GM19395 (cell line): ENCODE results near the gene PPP2R5C.

Experiments used
- ATAC-seq: cut with Tn5 transposase; IDR thresholded peaks from one replicate; pipeline ENCODE4 v1.9.1; 2021; ENCODE audit warnings: mild to moderate bottlenecking, moderate library complexity; ENCODE audit not compliant: unreplicated experiment

PPP2R5C gene

GRCh38 chr14:101859958-101860357 is 98.4 kb downstream of the PPP2R5C start:
- ATAC-seq: no peak

DNA sequence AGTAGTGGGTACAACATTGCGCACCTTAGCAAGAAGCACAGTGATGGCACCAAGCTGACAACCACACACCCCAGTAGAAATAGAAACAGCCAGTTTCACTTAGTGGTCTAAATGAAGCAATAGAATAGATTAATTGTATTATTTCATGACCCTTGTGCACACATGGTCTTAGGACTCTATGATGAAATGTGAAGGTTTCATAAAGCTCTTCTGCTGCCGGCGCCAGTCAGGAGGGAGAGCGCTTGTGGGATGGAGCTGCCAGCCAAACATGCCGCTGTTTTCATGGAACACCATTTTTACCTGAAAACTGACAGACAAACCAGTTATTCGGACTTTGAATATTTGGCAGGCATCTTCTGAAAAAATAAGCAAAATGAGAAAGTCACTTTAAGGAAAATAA is 100.0 kb downstream of the PPP2R5C start:
- ATAC-seq: no peak

DNA sequence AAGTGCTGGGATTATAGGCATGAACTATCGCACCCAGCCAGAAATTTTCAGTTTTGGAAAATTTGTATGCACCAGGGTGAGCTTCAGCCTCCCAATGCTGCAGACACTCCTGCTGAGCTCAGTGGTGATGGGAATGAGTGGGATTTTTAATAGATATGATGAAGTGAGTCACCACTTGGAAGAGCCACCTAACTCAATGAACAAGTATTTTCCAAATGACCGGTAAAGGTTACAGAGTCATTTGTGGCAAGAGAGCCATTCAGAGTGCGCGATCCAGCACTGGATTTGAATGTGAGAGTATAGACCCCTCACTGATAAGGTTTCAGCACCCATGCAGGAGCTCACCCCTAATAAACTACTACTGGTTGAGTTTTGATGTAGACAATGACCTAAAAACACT is 100.7 kb downstream of the PPP2R5C start:
- no peak for ATAC-seq

- ATAC-seq: no peak
These were observed 101.2 kb downstream of the PPP2R5C start for GRCh38 chr14:101862711-101863110.

DNA sequence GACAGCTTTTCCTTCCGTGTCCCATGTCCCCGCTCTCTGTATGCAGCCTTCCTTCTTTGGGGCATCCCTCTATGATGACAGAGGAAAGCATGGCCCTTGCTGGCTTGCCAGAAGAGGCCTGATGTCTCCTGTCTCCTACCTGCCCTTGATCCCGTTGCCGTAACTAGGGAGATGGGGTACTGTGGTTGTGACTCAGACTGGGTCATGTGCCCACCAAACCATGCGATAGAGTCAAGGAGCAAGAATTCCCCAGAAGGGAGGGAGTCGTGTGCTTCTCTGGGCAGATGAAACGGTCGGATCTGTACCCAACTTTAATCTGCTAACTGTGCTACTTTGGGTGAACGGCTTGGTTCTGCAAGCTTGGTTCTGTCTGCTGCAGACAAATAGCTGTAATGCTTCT is 103.8 kb downstream of the PPP2R5C start:
- no peak for ATAC-seq

DNA sequence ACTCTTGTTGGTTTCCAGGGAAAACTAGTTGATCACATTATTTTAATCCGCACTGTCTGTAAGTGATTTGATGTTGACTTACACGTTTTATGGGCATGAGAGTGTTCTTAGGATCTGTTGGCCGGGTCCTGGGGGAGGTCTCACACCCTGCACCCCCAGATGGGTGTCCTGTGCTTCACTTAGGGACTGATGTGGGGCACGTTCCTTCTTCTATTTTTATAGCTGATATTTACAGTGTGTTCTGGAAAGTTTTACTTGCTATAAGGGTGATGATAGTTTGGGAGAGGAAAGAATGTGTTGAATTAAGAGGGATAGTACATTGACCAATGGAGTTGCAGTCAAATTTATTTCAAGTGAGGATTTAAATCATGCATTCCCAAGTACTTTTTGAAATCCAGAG is 106.3 kb downstream of the PPP2R5C start:
- ATAC-seq: no peak

GRCh38 chr14:101869217-101869616 is 107.7 kb downstream of the PPP2R5C start:
- no peak for ATAC-seq

DNA sequence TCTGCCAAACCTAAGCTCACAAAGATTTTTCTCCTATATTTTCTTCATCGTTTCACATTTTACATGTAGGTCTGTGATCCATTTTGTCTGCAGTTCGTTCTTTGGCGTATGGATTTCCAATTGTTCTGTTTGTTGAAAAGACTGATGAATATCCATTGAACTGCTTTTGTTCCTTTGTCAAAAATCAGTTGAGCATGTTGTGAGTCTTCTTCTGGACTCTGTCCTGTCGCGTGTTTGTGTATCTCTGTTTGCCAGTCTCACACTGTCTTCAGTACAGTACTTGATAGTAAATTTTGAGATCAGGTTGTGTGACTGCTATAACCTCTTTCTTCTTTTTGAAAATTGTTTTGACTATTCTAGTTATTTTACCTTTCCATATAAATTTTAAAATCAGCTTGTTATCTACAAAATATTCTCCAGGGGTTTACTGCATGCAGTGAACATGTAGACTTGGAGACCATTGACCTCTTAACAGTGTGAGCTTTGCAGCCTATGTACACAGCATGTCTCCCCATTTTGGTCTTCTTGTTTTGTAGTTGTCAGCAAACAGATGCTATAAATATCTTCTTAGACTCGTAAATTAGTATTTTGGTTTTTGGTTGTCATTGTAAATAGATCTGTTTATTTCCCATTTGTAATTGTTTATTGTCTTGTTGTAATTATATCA is 108.9 kb downstream of the PPP2R5C start:
- ATAC-seq: no peak

GRCh38 chr14:101872346-101872745 is 110.8 kb downstream of the PPP2R5C start:
- no peak for ATAC-seq

- no peak for ATAC-seq
These were observed 111.7 kb downstream of the PPP2R5C start for GRCh38 chr14:101873076-101873825.

- no peak for ATAC-seq
These were observed 112.5 kb downstream of the PPP2R5C start for GRCh38 chr14:101873991-101874390.

DNA sequence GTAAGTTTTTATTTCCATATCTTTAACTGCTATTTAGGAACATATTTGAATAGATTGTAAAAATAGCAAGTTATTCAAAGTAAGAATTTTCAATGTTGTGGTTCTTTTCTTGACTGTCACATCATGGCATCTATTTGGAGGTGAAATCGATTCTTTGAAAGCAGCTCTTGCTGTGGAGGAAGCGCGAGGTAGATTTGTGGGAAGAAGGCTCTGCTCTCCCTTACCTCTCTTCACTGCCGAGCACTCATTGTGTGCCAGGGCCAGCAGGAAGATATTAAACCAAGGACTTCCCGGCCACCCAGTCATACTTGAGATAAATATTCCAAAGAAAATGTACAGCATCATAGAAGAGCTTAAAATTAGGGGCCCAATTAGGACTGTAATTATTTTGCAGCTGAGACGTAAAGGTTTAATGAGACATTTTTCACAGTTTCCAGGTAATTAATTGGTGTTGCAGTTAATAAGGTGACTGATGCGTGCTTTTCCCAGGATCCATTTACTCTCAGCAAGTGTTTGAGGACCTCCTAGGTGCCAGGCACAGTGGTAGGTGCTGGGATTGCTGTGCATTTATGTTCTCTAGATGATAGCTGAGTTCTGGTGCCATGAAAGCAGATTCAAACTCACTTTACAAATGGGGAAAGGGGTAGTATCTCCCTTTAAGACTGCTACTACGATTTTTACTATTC is 113.7 kb downstream of the PPP2R5C start:
- ATAC-seq: no peak

DNA sequence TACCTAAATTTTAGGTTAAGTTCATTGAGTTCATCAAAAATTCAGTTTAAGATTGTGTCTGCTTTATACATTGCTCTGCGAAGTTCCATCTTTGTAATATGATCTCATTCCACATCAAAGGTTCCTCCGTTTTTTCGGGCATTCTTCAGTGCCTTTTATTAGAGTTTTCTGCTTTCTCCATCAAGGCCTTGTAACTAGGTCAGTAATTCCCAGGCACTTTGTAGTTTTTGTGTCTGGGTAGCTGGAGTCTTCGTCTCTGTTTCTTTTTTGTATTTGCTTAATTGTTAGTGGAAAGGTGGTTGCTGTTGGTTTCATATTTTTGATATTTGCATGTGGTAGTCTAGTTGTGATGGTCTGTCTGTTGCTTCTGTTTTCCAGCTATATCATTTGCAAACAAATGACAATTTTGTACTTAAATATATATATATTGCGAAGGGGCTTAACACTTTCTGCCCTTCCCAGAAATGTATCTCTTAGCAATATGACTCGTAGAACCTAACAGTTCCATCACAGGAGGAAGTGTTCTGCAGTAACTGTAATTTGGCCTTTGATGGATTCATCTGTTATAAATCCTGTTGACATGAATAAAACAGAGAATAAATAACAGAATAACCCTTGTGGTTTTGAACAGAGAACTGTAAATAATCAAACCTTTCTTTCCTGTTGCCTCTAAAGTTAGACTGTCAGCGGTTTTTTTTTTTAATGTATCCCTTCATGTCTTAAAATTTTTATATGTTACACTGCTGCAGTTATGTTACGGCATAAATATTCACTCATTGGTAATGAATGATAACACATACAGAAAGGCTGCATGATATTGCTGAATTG is 114.4 kb downstream of the PPP2R5C start:
- ATAC-seq: peak; percentile 43

DNA sequence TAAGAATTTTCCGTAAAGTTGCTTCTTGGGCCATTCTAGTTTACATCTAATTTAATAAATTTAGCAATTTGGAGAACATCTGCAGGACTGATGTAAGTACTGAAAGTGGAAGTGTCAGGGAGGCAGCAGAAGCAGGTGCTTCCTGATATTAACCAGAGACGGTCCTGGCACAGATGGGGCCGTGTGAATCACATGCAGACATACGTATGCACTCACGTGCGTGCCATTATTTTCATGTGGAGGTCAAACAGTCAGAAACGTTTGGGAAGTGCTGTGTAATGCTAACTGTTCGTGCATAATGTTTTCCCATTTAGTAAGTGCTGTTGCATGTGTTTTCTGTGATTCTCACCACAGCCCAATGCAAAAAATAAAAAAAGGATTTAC is 115.0 kb downstream of the PPP2R5C start:
- peak; percentile 88 for ATAC-seq

DNA sequence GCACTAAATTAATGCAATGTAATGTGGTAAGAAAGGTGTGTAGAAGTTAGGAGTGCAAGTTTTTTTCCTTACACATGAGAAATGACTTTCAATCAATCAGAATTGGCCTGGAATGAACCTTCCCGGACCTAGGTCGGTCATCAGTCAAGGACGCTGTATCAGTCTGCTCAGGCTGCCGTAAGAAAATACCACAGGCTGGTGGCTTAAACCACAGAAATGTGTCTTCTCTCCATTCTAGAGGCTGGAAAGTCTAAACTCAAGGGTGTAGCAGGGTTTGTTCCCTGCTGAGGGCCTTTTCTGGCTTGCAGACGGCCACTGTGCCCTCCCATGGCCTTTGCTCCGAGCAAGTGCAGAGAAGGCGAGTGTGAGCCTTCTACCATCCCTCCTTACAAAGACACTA is 116.3 kb downstream of the PPP2R5C start:
- no peak for ATAC-seq

DNA sequence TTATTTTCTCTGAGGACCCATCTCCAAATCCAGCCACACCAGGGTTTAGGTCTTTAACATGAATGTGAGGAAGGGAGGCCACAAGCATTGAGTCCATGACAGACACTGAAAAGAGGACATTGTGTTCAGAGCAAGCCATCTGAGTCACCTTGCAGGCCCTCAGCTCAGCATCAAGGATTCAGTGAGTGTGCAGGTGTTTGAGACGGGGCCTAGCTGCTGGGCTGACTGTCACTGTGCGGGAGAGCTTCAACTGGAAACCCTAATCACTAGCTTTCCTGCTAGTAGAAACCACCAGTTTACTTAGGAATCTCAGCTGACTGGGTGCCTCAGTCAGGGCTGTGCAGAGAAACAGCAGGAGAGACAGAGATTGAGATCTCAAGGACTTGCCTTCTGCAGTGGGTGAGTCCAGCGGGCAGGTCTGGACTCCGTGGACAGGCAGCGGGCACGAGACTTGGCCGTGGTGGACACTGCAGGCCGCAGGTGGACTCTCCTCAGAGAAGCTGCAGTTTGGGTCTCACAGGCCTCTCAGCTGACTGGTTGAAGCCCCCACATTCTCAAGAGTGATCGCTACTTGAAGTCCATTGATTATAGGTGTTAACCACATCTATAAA is 116.8 kb downstream of the PPP2R5C start:
- ATAC-seq: no peak

GRCh38 chr14:101878822-101879528 is 117.5 kb downstream of the PPP2R5C start:
- ATAC-seq: no peak

DNA sequence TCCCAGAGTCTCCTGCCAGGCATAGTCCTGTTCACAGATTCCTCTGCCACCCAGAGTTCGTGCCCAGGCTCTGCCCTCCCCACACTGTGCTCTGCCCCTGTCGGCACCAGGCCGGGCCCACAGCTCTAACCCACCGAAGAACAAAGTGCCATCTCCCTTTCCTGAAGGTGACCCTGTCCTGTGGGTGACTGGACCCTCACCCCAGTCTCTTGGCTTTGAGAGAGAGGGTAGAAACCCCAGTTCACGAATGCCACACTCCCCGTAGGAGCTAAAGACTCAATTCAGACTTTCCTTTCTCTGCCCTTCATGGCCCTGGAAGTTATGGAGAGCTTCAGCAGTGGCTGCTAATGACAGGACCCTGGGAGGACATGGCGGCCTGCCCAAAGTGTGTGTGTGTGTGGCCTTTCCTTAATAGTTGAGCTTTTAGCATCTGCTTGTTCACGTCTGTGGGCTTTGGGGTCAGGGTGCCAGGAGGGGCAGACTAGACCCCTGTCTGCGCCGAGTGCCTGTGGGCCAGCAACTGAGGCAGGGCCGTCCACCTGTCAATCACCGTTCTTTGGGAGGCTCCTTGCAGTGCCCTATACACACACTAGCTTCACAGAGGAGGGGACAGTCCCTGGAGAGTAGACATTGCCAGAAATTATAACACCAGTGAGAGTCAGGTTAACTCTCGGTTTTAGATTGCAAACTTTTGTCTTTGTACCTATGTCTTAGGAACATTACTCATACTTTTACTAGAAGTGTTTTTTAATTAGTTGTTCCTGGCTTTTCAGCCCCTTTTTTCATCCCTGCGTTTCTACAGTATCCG is 118.2 kb downstream of the PPP2R5C start:
- ATAC-seq: no peak

DNA sequence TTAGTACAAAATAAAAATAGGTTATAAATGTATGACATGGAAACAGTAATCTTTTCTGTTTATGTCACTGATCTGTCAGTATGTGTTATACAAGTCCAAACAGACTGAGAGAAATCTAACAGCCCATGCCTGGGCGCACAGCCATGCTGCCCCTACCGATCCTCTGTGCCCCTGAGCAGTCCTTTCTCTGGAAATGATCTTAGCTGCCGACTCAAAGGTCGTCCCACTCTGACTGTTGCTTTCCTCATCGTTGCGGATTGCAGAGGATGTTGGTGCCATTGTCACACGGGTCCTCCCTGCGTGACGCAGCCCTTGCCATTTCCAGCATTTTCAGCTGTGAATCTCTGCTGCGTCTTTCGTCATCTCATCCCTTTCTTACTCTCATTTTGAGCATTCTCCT is 119.9 kb downstream of the PPP2R5C start:
- no peak for ATAC-seq
